ENCODE results near the gene INPP5F.

Gene INPP5F

DNA sequence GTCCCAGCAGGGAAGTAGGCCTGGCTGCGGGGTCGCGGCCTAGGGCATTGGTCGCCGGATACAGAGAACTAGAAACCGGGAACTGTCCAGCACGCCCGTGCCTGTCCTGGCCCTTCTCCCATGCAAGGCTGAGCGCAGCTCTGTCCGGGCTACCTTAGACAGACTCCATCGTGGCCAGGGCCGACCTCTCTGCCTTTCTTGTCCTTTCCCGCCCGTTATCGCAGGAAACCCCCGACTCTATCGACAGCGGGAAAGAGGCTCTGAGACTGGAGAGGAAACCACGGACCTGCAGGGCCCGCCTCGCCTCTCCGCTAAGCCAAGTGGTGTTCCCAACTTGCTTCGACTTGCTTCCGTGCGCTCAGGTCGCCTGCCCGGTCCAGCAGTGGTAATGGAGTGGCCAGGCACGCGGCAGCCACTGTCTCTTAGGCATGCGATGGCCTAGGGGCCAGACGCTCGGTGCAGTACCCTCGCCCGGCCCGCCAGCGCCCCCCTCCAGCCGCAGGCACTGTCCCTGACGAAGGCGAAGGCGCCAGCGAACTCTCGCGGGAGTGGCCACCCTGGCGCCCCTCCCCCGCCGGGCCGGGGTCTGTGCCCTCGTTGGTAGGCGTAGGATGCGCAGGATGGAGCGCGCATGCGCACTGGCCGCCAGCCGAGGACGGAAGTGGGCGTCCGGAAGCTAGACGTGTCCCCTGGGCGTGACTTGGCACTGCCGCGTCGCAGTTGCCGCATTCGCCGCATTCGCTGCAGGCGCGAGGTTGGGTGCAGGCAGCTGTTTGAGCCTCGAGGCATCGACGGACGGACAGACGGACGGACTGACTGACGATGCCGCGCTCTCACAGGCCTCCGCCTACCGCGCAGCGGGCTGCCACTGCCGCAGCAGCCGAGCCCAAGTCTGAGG lies 92.4 kb downstream of the INPP5F start:
- no peak overlapping the region for H3K4me3 ChIP-seq (ENCODE audit: low read length)
- no peak for TF ChIP-seq ZNF274 (IDR thresholded peaks at IDR 0.05; ENCODE audit: low read depth, low read length)

- TF ChIP-seq ZNF274 (IDR thresholded peaks at IDR 0.05; ENCODE audit: low read depth, low read length) = no peak
- no peak overlapping the region for H3K4me3 ChIP-seq (ENCODE audit: low read length)
These were observed 93.0 kb downstream of the INPP5F start for GRCh38 chr10:119818889-119819270.

DNA sequence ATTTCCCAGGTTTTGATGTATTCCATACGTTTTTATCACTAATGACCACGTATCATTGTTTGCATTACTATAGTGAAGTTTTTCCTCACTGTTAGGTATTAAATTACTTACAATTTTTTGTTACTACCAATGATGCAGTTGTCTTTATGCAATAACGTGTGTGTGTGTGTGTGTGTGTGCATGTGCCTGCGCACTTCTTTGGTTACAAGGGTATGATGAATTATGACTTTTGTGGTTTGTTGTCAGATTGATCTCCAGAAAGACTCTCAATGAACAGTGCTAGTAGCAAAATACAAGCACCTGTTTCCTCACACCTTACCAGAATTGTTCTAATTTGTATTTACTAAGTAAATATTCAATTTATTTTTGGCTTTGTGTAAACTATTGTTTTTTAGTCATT lies 95.3 kb downstream of the INPP5F start:
- TF ChIP-seq ZNF274 (IDR thresholded peaks at IDR 0.05; ENCODE audit: low read depth, low read length) = no peak
- no peak overlapping the region for H3K4me3 ChIP-seq (ENCODE audit: low read length)

- TF ChIP-seq ZNF274 (IDR thresholded peaks at IDR 0.05; ENCODE audit: low read depth, low read length) = no peak
- H3K4me3 ChIP-seq (ENCODE audit: low read length) = no peak overlapping the region
These were observed 98.4 kb downstream of the INPP5F start for GRCh38 chr10:119824299-119824698.

DNA sequence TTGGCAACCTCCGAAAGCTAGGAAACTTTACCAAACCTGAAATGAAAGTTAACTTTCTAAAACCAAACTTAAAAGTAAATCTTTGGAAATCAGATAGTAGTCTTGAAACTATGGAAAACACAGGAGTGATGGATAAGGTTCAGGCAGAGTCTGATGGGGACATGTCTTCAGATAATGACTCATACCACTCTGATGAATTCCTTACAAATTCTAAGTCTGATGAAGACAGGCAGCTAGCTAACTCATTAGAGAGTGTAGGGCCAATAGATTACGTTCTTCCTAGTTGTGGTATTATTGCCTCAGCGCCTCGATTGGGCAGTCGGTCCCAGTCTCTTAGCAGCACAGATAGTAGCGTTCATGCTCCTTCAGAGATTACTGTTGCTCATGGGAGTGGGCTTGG lies 100.9 kb downstream of the INPP5F start:
- no peak for TF ChIP-seq ZNF274 (IDR thresholded peaks at IDR 0.05; ENCODE audit: low read depth, low read length)
- H3K4me3 ChIP-seq (ENCODE audit: low read length) = no peak overlapping the region

GRCh38 chr10:119827430-119827829 lies 101.6 kb downstream of the INPP5F start:
- H3K4me3 ChIP-seq (ENCODE audit: low read length) = no peak overlapping the region

GRCh38 chr10:119829429-119829828 lies 103.6 kb downstream of the INPP5F start:
- H3K4me3 ChIP-seq (ENCODE audit: low read length) = no peak overlapping the region
- no peak for TF ChIP-seq ZNF274 (IDR thresholded peaks at IDR 0.05; ENCODE audit: low read depth, low read length)

More at GRCh38 chr10:119827430-119827829, 101.6 kb downstream of the INPP5F start:
- TF ChIP-seq ZNF274 (IDR thresholded peaks at IDR 0.05; ENCODE audit: low read depth, low read length) = no peak

- no peak overlapping the region for H3K4me3 ChIP-seq (ENCODE audit: low read length)
- no peak for TF ChIP-seq ZNF274 (IDR thresholded peaks at IDR 0.05; ENCODE audit: low read depth, low read length)
These were observed 105.0 kb downstream of the INPP5F start for GRCh38 chr10:119830851-119831250.

DNA sequence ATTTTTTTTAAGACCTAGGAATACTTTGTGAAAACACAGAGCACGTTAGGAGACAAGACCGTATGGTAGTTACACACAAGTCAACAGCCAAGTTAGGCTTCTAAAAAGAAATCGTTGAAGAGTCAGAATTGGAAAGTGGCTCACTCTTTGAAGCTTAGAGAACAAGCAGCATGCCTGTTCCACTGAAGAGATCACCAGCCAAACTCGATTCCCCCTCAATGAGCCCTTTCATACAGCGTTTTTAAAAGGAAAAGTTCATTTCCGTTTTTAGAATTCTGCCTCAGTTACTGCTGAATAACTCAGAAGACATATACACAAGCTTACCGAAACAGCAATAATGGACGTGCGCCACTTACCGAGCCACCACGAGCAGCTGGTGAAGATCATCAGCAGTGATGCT lies 105.8 kb downstream of the INPP5F start:
- H3K4me3 ChIP-seq (ENCODE audit: low read length) = no peak overlapping the region

DNA sequence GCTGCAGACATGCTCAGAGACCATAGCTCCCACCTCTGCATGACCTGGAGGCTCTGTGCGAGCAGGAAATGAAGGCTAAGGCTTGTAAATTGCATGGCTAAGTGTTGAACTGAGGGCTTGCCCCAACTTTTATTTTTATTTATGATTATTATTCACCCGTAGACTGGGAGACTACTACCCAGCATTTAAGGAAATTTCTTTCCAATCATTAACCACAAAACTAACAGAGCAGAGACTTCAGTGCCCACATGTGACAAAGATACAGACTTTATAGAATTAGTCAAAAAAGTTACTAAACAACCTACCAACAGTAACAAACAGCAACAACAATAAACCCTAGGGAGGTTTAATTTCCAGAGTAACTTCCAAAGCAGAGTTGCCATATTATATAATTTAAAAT lies 107.1 kb downstream of the INPP5F start:
- H3K4me3 ChIP-seq (ENCODE audit: low read length) = no peak overlapping the region
- TF ChIP-seq ZNF274 (IDR thresholded peaks at IDR 0.05; ENCODE audit: low read depth, low read length) = no peak

More for the DNA sequence above, 105.8 kb downstream of the INPP5F start:
- TF ChIP-seq ZNF274 (IDR thresholded peaks at IDR 0.05; ENCODE audit: low read depth, low read length) = no peak

GRCh38 chr10:119834188-119834587 lies 108.3 kb downstream of the INPP5F start:
- no peak overlapping the region for H3K4me3 ChIP-seq (ENCODE audit: low read length)
- no peak for TF ChIP-seq ZNF274 (IDR thresholded peaks at IDR 0.05; ENCODE audit: low read depth, low read length)

DNA sequence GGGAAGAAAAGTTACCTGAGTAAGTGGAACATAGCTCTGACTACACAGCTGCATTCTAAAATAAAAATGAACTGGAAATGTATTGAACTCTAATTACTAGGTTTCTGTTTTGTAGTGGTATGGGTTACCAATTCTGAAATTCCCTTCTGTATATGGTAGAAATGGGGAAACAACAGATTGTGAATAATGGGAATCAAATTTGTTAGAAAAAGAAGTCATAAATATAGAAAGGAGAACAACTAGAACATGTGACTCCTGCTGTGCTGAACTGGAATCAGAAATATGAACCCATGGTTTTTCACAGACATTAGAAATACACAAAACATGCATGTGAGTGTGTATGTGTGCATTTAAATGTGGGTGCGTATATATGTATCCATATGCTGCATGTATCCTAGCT lies 119.8 kb downstream of the INPP5F start:
- no peak overlapping the region for H3K4me3 ChIP-seq (ENCODE audit: low read length)
- no peak for TF ChIP-seq ZNF274 (IDR thresholded peaks at IDR 0.05; ENCODE audit: low read depth, low read length)

DNA sequence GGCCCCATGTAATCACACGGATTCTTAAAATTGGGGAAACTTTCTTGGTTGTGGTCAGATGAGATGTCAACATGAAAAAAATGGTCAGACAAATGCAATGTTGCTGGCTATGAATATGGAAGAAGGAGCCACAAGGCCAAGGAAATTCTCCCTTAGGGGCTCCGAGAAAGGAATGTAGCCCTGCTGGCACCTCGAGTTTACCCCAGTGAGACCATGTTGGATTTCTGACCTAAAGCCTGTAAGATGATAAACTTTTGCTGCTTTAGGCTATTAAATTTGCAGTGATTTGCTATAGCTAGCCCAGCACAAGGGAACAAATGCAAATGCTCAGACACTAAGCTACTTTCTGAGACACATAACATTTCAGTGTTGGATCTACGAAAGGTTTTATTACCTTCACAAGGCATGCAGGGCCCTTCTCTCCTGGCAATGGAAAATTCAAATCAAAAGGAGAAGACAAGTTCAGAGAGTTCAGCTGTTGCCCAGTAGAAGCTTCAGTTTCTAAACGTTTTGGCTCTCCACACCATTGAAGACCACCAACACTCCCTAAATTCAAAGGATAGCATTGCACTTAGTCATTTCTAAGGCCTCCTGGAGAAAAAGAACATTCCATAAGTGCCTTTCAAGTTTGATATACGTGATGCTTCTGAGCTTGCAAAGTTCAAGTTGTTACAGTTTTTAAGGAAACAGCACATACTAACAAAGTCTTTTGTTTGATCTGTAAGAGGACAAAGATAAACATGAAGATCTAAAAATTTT lies 123.4 kb downstream of the INPP5F start:
- no peak overlapping the region for H3K4me3 ChIP-seq (ENCODE audit: low read length)
- no peak for TF ChIP-seq ZNF274 (IDR thresholded peaks at IDR 0.05; ENCODE audit: low read depth, low read length)

DNA sequence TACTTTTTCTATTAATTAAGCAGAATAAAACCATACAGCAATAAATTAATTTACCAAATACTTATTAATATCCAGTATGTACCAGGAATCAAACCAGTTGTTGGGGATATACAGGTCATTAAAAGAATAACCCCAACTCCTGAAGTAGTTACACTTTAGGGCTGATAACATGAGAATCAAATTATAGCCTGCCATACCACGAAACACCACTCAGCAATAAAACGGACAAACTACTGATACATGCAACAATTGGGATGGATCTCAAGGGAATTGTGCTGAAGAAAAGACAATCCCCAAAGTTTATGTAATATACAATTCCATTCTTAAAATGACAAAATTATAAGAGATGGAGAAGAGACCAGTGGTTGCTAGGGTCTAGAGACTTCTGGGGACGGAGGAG lies 124.1 kb downstream of the INPP5F start:
- TF ChIP-seq ZNF274 (IDR thresholded peaks at IDR 0.05; ENCODE audit: low read depth, low read length) = no peak
- H3K4me3 ChIP-seq (ENCODE audit: low read length) = no peak overlapping the region

GRCh38 chr10:119852277-119852676 lies 126.4 kb downstream of the INPP5F start:
- TF ChIP-seq ZNF274 (IDR thresholded peaks at IDR 0.05; ENCODE audit: low read depth, low read length) = no peak
- H3K4me3 ChIP-seq (ENCODE audit: low read length) = no peak overlapping the region
